ENCODE data around the gene MYO3A.
"Not testable (repeated sequence)": the region's sequence is repeated elsewhere in the genome, so short reads cannot be mapped to it uniquely, and the experiment has no call there.

MYO3A gene

GRCh38 chr10:26085549-26085948 is 151.5 kb downstream of the MYO3A start:
- peak; percentile 38 for DNase-seq (ENCODE audit: low spot score)

- no peak for DNase-seq (ENCODE audit: low spot score)
These were observed 153.6 kb downstream of the MYO3A start for GRCh38 chr10:26087666-26088065.

GRCh38 chr10:26090026-26090425 is 156.0 kb downstream of the MYO3A start:
- DNase-seq (ENCODE audit: low spot score): no peak

- DNase-seq (ENCODE audit: low spot score): peak; percentile 16
These were observed 156.7 kb downstream of the MYO3A start for GRCh38 chr10:26090762-26091161.

- no peak for DNase-seq (ENCODE audit: low spot score)
These were observed 159.2 kb downstream of the MYO3A start for GRCh38 chr10:26093229-26093628.

- DNase-seq (ENCODE audit: low spot score): no peak
These were observed 161.8 kb downstream of the MYO3A start for GRCh38 chr10:26095781-26096180.

- not testable (repeated sequence) for DNase-seq (ENCODE audit: low spot score)
These were observed 163.5 kb downstream of the MYO3A start for GRCh38 chr10:26097549-26097948.

GRCh38 chr10:26112532-26112931 is 178.5 kb downstream of the MYO3A start:
- no peak for DNase-seq (ENCODE audit: low spot score)

GRCh38 chr10:26138613-26139012 is 204.6 kb downstream of the MYO3A start:
- no peak for DNase-seq (ENCODE audit: low spot score)

GRCh38 chr10:26156019-26156418 is 222.0 kb downstream of the MYO3A start:
- no peak for DNase-seq (ENCODE audit: low spot score)

GRCh38 chr10:26157734-26158133 is 223.7 kb downstream of the MYO3A start:
- DNase-seq (ENCODE audit: low spot score): peak; percentile 21

GRCh38 chr10:26169466-26169865 is 235.4 kb downstream of the MYO3A start:
- no peak for DNase-seq (ENCODE audit: low spot score)

GRCh38 chr10:26172131-26172530 is 238.1 kb downstream of the MYO3A start:
- no peak for DNase-seq (ENCODE audit: low spot score)

- no peak for DNase-seq (ENCODE audit: low spot score)
These were observed 239.8 kb downstream of the MYO3A start for GRCh38 chr10:26173837-26174236.

GRCh38 chr10:26177341-26177740 is 243.3 kb downstream of the MYO3A start:
- no peak for DNase-seq (ENCODE audit: low spot score)

GRCh38 chr10:26194275-26194674 is 260.2 kb downstream of the MYO3A start:
- no peak for DNase-seq (ENCODE audit: low spot score)

GRCh38 chr10:26197248-26197647 is 263.2 kb downstream of the MYO3A start:
- DNase-seq (ENCODE audit: low spot score): no peak

- no peak for DNase-seq (ENCODE audit: low spot score)
These were observed 264.1 kb downstream of the MYO3A start for GRCh38 chr10:26198119-26198518.

- no peak for DNase-seq (ENCODE audit: low spot score)
These were observed 265.8 kb downstream of the MYO3A start for GRCh38 chr10:26199841-26200240.

GRCh38 chr10:26205223-26205622 is 271.2 kb downstream of the MYO3A start:
- DNase-seq (ENCODE audit: low spot score): no peak

- peak; percentile 29 for DNase-seq (ENCODE audit: low spot score)
These were observed 277.9 kb downstream of the MYO3A start for GRCh38 chr10:26211781-26212444.

GRCh38 chr10:26212511-26212910 is 278.5 kb downstream of the MYO3A start:
- DNase-seq (ENCODE audit: low spot score): no peak

GRCh38 chr10:26213157-26213800 is 279.2 kb downstream of the MYO3A start:
- DNase-seq (ENCODE audit: low spot score): peak; percentile 29

GRCh38 chr10:26214004-26214403 is 280.0 kb downstream of the MYO3A start:
- DNase-seq (ENCODE audit: low spot score): peak; percentile 53

All from iPS-NIHi11 (cell line).